Measurements from ENCODE around the gene KYAT1. TPM values are rescaled to one million over a fixed set of nuclear protein-coding genes. Genes with fewer than 3 reads are reported as not detected.

Gene KYAT1
- total RNA-seq, 1 experiment from 2014 or later = 34.1 TPM

DNA sequence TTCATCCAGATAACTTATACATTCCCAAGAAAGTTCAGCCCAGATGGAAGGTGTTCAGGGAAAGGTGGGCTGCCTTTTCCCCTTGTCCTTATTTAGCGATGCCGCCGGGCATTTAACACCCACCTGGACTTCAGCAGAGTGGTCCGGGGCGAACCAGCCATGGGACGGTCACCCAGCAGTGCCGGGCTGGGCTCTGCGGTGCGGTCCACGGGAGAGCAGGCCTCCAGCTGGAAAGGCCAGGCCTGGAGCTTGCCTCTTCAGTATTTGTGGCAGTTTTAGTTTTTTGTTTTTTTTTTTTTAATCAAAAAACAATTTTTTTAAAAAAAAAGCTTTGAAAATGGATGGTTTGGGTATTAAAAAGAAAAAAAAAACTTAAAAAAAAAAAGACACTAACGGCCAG is 35.0 kb upstream of the KYAT1 start:
- ChIA-PET POLR2A (no interaction called here), CTCF (no interaction called here)
- TF ChIP-seq RORB (CRISPR knock-in tag; IDR thresholded peaks at IDR 0.05) = no peak
- no peak for TF ChIP-seq ZNF263 (CRISPR knock-in tag; IDR thresholded peaks at IDR 0.05; ENCODE audit: low read depth)
- no peak for TF ChIP-seq FOXJ3 (CRISPR knock-in tag; IDR thresholded peaks at IDR 0.05; ENCODE audit: borderline replicate concordance)
- TF ChIP-seq IRF2 (CRISPR knock-in tag; IDR thresholded peaks at IDR 0.05; ENCODE audit: borderline replicate concordance, low read depth) = no peak
- TF ChIP-seq PRDM15 (CRISPR knock-in tag; IDR thresholded peaks at IDR 0.05) = no peak
- no peak for TF ChIP-seq TP53 (CRISPR knock-in tag; IDR thresholded peaks at IDR 0.05)
- TF ChIP-seq, protein P1, sequence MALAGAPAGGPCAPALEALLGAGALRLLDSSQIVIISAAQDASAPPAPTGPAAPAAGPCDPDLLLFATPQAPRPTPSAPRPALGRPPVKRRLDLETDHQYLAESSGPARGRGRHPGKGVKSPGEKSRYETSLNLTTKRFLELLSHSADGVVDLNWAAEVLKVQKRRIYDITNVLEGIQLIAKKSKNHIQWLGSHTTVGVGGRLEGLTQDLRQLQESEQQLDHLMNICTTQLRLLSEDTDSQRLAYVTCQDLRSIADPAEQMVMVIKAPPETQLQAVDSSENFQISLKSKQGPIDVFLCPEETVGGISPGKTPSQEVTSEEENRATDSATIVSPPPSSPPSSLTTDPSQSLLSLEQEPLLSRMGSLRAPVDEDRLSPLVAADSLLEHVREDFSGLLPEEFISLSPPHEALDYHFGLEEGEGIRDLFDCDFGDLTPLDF (CRISPR knock-in tag; IDR thresholded peaks at IDR 0.05) = no peak
- no peak for TF ChIP-seq ZNF232 (CRISPR knock-in tag; IDR thresholded peaks at IDR 0.05)
- TF ChIP-seq, protein P2, sequence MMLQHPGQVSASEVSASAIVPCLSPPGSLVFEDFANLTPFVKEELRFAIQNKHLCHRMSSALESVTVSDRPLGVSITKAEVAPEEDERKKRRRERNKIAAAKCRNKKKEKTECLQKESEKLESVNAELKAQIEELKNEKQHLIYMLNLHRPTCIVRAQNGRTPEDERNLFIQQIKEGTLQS (CRISPR knock-in tag; conservative IDR thresholded peaks at IDR 0.05) = no peak
- TF ChIP-seq MLX (CRISPR knock-in tag; IDR thresholded peaks at IDR 0.05) = no peak
- Mint-ChIP-seq H3K27me3 (ENCODE audit: low read depth) (no peaks in the 10 kb centered on the region), H3K27ac (peak overlapping the region; percentile 32; the same call in 1 of the 2 replicates), H3K4me3 (no peak overlapping the region), H3K9me3 (no peaks in the 10 kb centered on the region), H3K4me1 (peaks cover 26% of the 10 kb centered on the region), H3K36me3 (peaks cover 29% of the 10 kb centered on the region)
- no peak for DNase-seq (ENCODE audit: low spot score)
- ATAC-seq = no peak

DNA sequence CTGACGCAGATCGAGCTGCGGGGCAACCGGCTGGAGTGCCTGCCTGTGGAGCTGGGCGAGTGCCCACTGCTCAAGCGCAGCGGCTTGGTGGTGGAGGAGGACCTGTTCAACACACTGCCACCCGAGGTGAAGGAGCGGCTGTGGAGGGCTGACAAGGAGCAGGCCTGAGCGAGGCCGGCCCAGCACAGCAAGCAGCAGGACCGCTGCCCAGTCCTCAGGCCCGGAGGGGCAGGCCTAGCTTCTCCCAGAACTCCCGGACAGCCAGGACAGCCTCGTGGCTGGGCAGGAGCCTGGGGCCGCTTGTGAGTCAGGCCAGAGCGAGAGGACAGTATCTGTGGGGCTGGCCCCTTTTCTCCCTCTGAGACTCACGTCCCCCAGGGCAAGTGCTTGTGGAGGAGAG is 34.5 kb upstream of the KYAT1 start:
- ATAC-seq (no peak), DNase-seq (ENCODE audit: low spot score) (no peak)
- no peak overlapping the region for H3K27ac Mint-ChIP-seq
- no peak overlapping the region for H3K4me3 Mint-ChIP-seq
- POLR2A ChIA-PET = no interaction called here
- H3K9me3 Mint-ChIP-seq = no peaks in the 10 kb centered on the region
- no peak for TF ChIP-seq MAX (CRISPR knock-in tag; IDR thresholded peaks at IDR 0.05)
- no peak for TF ChIP-seq USF2 (CRISPR knock-in tag; IDR thresholded peaks at IDR 0.05)
- TF ChIP-seq, protein P3, sequence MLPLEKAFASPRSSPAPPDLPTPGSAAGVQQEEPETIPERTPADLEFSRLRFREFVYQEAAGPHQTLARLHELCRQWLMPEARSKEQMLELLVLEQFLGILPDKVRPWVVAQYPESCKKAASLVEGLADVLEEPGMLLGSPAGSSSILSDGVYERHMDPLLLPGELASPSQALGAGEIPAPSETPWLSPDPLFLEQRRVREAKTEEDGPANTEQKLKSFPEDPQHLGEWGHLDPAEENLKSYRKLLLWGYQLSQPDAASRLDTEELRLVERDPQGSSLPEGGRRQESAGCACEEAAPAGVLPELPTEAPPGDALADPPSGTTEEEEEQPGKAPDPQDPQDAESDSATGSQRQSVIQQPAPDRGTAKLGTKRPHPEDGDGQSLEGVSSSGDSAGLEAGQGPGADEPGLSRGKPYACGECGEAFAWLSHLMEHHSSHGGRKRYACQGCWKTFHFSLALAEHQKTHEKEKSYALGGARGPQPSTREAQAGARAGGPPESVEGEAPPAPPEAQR (CRISPR knock-in tag; IDR thresholded peaks at IDR 0.05) = no peak
- TF ChIP-seq, protein P4, sequence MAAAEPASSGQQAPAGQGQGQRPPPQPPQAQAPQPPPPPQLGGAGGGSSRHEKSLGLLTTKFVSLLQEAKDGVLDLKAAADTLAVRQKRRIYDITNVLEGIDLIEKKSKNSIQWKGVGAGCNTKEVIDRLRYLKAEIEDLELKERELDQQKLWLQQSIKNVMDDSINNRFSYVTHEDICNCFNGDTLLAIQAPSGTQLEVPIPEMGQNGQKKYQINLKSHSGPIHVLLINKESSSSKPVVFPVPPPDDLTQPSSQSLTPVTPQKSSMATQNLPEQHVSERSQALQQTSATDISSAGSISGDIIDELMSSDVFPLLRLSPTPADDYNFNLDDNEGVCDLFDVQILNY (CRISPR knock-in tag; IDR thresholded peaks at IDR 0.05) = no peak
- no peak for TF ChIP-seq ATF2 (CRISPR knock-in tag; IDR thresholded peaks at IDR 0.05; ENCODE audit: borderline replicate concordance, low read depth)
- TF ChIP-seq ERG (CRISPR knock-in tag; IDR thresholded peaks at IDR 0.05) = no peak
- TF ChIP-seq GRHL2 (CRISPR knock-in tag; IDR thresholded peaks at IDR 0.05; ENCODE audit: insufficient replicate concordance, severe bottlenecking) = no peak
- peaks cover 26% of the 10 kb centered on the region for H3K4me1 Mint-ChIP-seq
- H3K36me3 Mint-ChIP-seq = peaks cover 29% of the 10 kb centered on the region
- no peaks in the 10 kb centered on the region for H3K27me3 Mint-ChIP-seq (ENCODE audit: low read depth)
- CTCF ChIA-PET = interaction anchor here (1.7 kb wide), 1 partner anchor 12 kb away, joined by 5 read pairs; no protein-coding TSS in a partner anchor
